ENCODE measurements around the gene KLRC1.
"Not testable (repeated sequence)": the region's sequence is repeated elsewhere in the genome, so short reads cannot be mapped to it uniquely, and the experiment has no call there.

The KLRC1 gene

DNA sequence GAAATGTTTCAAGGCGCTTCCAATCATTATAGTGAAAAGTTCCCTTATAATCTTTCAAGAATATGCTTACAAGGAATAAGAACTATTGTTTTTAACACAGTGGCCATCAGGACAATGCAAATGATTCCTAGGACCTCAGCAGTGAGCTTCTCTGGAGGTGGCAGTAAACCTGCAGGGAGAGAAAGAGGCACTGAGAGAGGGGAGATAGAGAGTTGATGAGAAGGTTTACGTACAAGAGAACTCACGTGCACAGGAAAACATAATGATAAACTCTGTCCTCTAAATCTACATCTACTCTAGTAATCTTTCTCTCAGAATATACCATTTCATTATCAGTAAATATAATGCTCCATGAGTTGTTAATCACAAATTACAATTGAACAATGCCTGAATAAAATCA is 44.3 kb downstream of the KLRC1 start:
- H3K9me3 ChIP-seq (ENCODE audit: control insufficient read depth, low read length), result no peaks in the 10 kb centered on the region
- H3K36me3 ChIP-seq (ENCODE audit: control insufficient read depth, insufficient read depth, low read length), result no peaks in the 10 kb centered on the region
- no peaks in the 10 kb centered on the region for H3K4me1 ChIP-seq (ENCODE audit: control insufficient read depth, insufficient read depth, low read length)
- no peaks in the 10 kb centered on the region for H3K27me3 ChIP-seq (ENCODE audit: control insufficient read depth, insufficient read depth, low read length)
- no peak overlapping the region for H3K4me3 ChIP-seq (ENCODE audit: low read length)
- no peak overlapping the region for H3K9ac ChIP-seq (ENCODE audit: low read length)

DNA sequence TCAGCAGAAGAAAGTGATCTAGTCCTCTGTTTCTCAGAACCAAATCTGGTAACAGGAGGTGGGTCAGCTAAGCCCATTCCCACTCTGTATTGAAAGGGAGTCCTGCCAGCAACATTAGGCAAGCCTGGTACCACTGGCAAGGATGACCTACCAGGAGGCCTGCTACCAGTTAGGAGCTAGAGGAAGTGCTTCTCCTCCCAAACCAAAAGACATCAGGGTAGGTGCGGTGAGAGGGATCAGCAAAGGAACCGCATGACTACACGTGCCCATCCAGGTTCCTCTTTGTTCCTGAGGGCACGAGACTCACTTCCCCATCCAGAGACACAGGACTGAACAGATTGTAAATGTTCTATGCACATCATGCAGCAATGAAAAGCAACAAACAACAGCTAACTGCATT is 46.5 kb downstream of the KLRC1 start:
- no peak overlapping the region for H3K9ac ChIP-seq (ENCODE audit: low read length)
- H3K4me1 ChIP-seq (ENCODE audit: control insufficient read depth, insufficient read depth, low read length), result no peaks in the 10 kb centered on the region
- H3K9me3 ChIP-seq (ENCODE audit: control insufficient read depth, low read length), result no peaks in the 10 kb centered on the region
- H3K27me3 ChIP-seq (ENCODE audit: control insufficient read depth, insufficient read depth, low read length), result no peaks in the 10 kb centered on the region
- no peak overlapping the region for H3K4me3 ChIP-seq (ENCODE audit: low read length)
- H3K36me3 ChIP-seq (ENCODE audit: control insufficient read depth, insufficient read depth, low read length), result no peaks in the 10 kb centered on the region

DNA sequence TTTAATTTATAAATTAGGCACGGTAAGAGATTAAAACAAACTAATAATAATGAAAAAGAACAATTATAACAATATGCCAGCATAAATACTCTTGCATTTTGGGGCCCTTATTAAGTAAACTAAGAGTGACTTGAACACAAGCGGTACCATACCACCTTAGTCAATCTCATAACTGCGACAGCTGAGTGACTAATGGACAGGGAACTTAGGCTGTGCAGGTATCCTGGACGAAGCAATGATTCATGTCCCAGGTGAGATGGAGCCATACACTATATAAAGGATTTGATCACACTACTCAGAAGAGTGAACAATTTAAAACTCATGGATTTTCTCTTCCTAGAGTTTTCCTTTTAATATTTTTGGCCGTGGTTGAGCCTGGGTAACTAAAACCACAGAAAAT is 47.9 kb downstream of the KLRC1 start:
- no peaks in the 10 kb centered on the region for H3K36me3 ChIP-seq (ENCODE audit: control insufficient read depth, insufficient read depth, low read length)
- no peak overlapping the region for H3K4me3 ChIP-seq (ENCODE audit: low read length)
- no peaks in the 10 kb centered on the region for H3K4me1 ChIP-seq (ENCODE audit: control insufficient read depth, insufficient read depth, low read length)
- H3K27me3 ChIP-seq (ENCODE audit: control insufficient read depth, insufficient read depth, low read length), result no peaks in the 10 kb centered on the region
- no peak overlapping the region for H3K9ac ChIP-seq (ENCODE audit: low read length)
- no peaks in the 10 kb centered on the region for H3K9me3 ChIP-seq (ENCODE audit: control insufficient read depth, low read length)

DNA sequence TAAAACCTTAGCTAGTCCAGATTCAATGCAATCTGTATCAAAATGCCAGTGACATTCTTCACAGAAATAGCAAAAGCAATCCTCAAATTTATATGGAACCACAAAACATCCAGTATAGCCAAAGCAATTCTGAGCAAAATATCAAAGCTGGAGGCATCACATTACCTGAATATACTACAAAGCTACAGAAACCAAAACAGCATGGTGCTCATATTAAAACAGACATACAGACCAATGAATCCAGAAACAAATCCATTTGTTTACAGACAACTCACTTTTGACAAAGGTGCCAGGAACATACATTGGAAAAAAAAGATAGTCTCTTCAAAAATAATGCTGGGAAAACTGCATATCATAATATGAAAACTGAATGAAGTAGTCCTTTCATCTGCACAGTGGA is 48.4 kb downstream of the KLRC1 start:
- H3K36me3 ChIP-seq (ENCODE audit: control insufficient read depth, insufficient read depth, low read length), result no peaks in the 10 kb centered on the region
- no peak overlapping the region for H3K9ac ChIP-seq (ENCODE audit: low read length)
- no peaks in the 10 kb centered on the region for H3K27me3 ChIP-seq (ENCODE audit: control insufficient read depth, insufficient read depth, low read length)
- H3K4me3 ChIP-seq (ENCODE audit: low read length), result no peak overlapping the region
- no peaks in the 10 kb centered on the region for H3K4me1 ChIP-seq (ENCODE audit: control insufficient read depth, insufficient read depth, low read length)
- H3K9me3 ChIP-seq (ENCODE audit: control insufficient read depth, low read length), result no peaks in the 10 kb centered on the region

DNA sequence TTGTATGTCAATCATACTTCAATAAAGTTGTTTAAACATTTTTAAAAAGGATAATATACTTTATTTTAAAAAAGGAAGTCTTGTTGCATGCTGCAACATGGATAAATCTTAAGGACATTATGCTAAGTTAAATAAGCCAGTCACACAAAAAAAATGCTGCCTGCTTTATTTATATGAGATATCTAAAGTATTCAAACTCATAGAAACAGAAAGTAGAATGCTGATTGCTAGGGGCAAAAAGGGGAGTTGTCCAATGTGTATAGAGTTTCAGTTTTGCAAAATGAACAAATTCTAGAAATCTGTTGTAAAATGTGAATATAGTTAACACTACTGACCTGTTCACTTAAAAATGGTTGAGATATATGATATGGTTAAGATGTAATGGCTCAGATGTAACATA is 52.3 kb downstream of the KLRC1 start:
- no peak overlapping the region for H3K4me3 ChIP-seq (ENCODE audit: low read length)
- no peak overlapping the region for H3K9ac ChIP-seq (ENCODE audit: low read length)
- no peaks in the 10 kb centered on the region for H3K9me3 ChIP-seq (ENCODE audit: control insufficient read depth, low read length)
- H3K27me3 ChIP-seq (ENCODE audit: control insufficient read depth, insufficient read depth, low read length), result no peaks in the 10 kb centered on the region
- H3K36me3 ChIP-seq (ENCODE audit: control insufficient read depth, insufficient read depth, low read length), result no peaks in the 10 kb centered on the region
- no peaks in the 10 kb centered on the region for H3K4me1 ChIP-seq (ENCODE audit: control insufficient read depth, insufficient read depth, low read length)

DNA sequence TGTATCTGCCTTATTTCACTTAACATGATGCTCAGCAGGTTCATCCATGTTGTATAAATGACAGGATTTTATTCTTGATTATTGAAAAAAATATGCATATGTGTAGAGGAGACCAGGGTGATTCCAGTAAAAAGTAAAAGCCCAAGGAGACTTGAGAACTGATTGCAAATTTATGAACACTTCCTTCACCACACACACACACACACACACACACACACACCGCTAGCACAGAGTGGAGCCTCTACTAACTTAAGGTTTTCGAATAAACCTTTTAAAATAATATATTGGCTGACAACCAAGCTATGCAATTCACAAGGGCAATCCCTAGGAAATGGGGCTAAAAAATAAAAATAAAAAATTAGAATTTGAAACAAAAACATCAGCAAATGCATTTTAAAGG is 55.0 kb downstream of the KLRC1 start:
- no peaks in the 10 kb centered on the region for H3K27me3 ChIP-seq (ENCODE audit: control insufficient read depth, insufficient read depth, low read length)
- no peak overlapping the region for H3K9ac ChIP-seq (ENCODE audit: low read length)
- H3K4me3 ChIP-seq (ENCODE audit: low read length), result no peak overlapping the region
- no peaks in the 10 kb centered on the region for H3K9me3 ChIP-seq (ENCODE audit: control insufficient read depth, low read length)
- H3K4me1 ChIP-seq (ENCODE audit: control insufficient read depth, insufficient read depth, low read length), result no peaks in the 10 kb centered on the region
- H3K36me3 ChIP-seq (ENCODE audit: control insufficient read depth, insufficient read depth, low read length), result no peaks in the 10 kb centered on the region

DNA sequence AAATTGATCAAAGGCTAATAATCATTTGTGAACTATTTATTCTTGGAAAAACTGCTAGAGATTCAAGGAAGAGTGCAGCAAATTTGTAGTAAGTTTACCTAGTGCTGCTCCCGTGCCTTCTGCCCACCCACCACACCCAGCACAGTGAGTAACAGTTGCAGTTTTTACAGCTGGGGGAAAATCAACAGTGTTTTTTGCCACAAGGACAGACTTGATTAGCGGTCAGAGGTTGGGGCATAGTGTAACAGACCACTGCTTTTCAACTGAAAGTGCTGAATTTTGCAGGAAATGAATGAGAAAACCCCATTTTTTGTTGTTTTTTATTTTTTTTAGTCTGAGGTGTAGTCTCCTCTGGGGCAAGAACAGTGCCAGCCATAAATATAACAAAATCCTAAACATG is 55.9 kb downstream of the KLRC1 start:
- no peaks in the 10 kb centered on the region for H3K27me3 ChIP-seq (ENCODE audit: control insufficient read depth, insufficient read depth, low read length)
- H3K9me3 ChIP-seq (ENCODE audit: control insufficient read depth, low read length), result no peaks in the 10 kb centered on the region
- no peak overlapping the region for H3K4me3 ChIP-seq (ENCODE audit: low read length)
- no peaks in the 10 kb centered on the region for H3K4me1 ChIP-seq (ENCODE audit: control insufficient read depth, insufficient read depth, low read length)
- no peak overlapping the region for H3K9ac ChIP-seq (ENCODE audit: low read length)
- H3K36me3 ChIP-seq (ENCODE audit: control insufficient read depth, insufficient read depth, low read length), result no peaks in the 10 kb centered on the region

DNA sequence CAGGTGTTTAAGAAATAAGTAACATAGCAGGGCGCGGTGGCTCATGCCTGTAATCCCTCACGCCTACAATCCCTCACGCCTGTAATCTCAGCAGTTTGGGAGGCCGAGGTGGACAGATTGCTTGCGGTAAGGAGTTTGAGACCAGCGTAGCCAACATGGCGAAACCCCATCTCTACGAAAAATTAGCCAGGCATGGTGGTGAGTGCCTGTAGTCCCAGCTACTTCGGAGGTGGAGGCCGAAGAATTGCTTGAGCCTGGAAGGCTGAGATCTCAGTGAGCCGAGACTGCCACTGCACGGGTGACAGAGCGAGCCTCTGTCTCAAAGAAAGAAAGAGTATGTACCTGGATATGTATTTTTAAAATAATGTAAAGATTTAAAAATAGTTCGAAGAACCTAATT is 57.0 kb downstream of the KLRC1 start:
- H3K27me3 ChIP-seq (ENCODE audit: control insufficient read depth, insufficient read depth, low read length); H3K9ac ChIP-seq (ENCODE audit: low read length); H3K4me1 ChIP-seq (ENCODE audit: control insufficient read depth, insufficient read depth, low read length); H3K9me3 ChIP-seq (ENCODE audit: control insufficient read depth, low read length); H3K36me3 ChIP-seq (ENCODE audit: control insufficient read depth, insufficient read depth, low read length); H3K4me3 ChIP-seq (ENCODE audit: low read length): not testable (repeated sequence)

Measured in mucosa of stomach (tissue), 1 donor.